AG09309 (cell line): ENCODE measurements around the gene IFNB1.
A peak's percentile ranks its signal among the peaks of the same experiment; 100 is the strongest.

Experiments
- DNase-seq: peaks from one replicate; pipeline ENCODE4 v3.0.0-alpha.2; 2010; ENCODE audit warnings: low read depth
- H3K4me3 ChIP-seq: 2 replicates; pipeline ENCODE4 v1.5.1; 2011; ENCODE audit warnings: mild to moderate bottlenecking, low read depth, low read length, moderate library complexity; ENCODE audit not compliant: control insufficient read depth
- CTCF ChIP-seq: IDR thresholded peaks from 2 replicates; pipeline ENCODE4 v1.5.1; 2011; ENCODE audit warnings: mild to moderate bottlenecking, low read depth, low read length, inconsistent platforms; ENCODE audit not compliant: insufficient read depth, control insufficient read depth; ENCODE audit errors: missing control alignments

The IFNB1 gene

GRCh38 chr9:21031091-21031807 lies 46.5 kb downstream of the IFNB1 start, which contains the start of gene HACD4:
TSS of gene HACD4 (minus strand) at chr9:21031640. CDS start at chr9:21031590, 50 bp downstream.
- H3K4me3 ChIP-seq: peak within 1 kb of the TSS; percentile 49
- DNase-seq: no peak
- TF ChIP-seq CTCF: no peak

GRCh38 chr9:21030389-21031035 lies 47.2 kb downstream of the IFNB1 start:
- DNase-seq: peak; percentile 41
- peak overlapping the region; percentile 49 for H3K4me3 ChIP-seq
- TF ChIP-seq CTCF: no peak

- TF ChIP-seq CTCF: no peak
- no peak overlapping the region for H3K4me3 ChIP-seq
These were observed 48.1 kb downstream of the IFNB1 start for GRCh38 chr9:21029661-21030060.

GRCh38 chr9:21028466-21028865 lies 49.3 kb downstream of the IFNB1 start:
- no peak overlapping the region for H3K4me3 ChIP-seq
- DNase-seq: no peak
- no peak for TF ChIP-seq CTCF

More at GRCh38 chr9:21029661-21030060, 48.1 kb downstream of the IFNB1 start:
- DNase-seq: no peak

GRCh38 chr9:21027295-21027694 lies 50.4 kb downstream of the IFNB1 start:
- DNase-seq: no peak
- no peak for TF ChIP-seq CTCF
- H3K4me3 ChIP-seq: no peak overlapping the region
